Endothelial cell (in vitro differentiated cells): ENCODE measurements around the gene WDFY3. TPM values are rescaled to one million over a fixed set of nuclear protein-coding genes. Genes with fewer than 3 reads are reported as not detected.

Experiments used
- DNase-seq: peaks from one replicate; pipeline ENCODE4 v3.0.0; 2021; ENCODE audit warnings: low spot score
- H3K27ac Mint-ChIP-seq: one replicate; pipeline ENCODE4 v1.8.0; 2021; ENCODE audit warnings: mixed read lengths, inconsistent platforms; ENCODE audit not compliant: unreplicated experiment
- H3K27me3 Mint-ChIP-seq: one replicate; pipeline ENCODE4 v1.8.0; 2021; ENCODE audit warnings: mild to moderate bottlenecking, moderate library complexity, mixed read lengths, inconsistent platforms; ENCODE audit not compliant: unreplicated experiment
- H3K36me3 Mint-ChIP-seq: one replicate; pipeline ENCODE4 v1.8.0; 2021; ENCODE audit warnings: mild to moderate bottlenecking, low read depth, mixed read lengths, inconsistent platforms; ENCODE audit not compliant: unreplicated experiment
- H3K4me1 Mint-ChIP-seq: one replicate; pipeline ENCODE4 v1.8.0; 2021; ENCODE audit warnings: mild to moderate bottlenecking, mixed read lengths, inconsistent platforms; ENCODE audit not compliant: unreplicated experiment
- H3K4me3 Mint-ChIP-seq: one replicate; pipeline ENCODE4 v1.8.0; 2021; ENCODE audit warnings: mild to moderate bottlenecking, mixed read lengths, inconsistent platforms; ENCODE audit not compliant: unreplicated experiment
- H3K9me3 Mint-ChIP-seq: one replicate; pipeline ENCODE4 v1.8.0; 2021; ENCODE audit warnings: mixed read lengths, inconsistent platforms; ENCODE audit not compliant: unreplicated experiment
- total RNA-seq: library from RNA; stranded (reverse); fragmentation: NEBNext Ultra II Directional; extraction: Animal tissue kit (Norgen Biotek cat#: 25700); gene quantifications from one replicate; pipeline ENCODE4 v1.2.1, GENCODE V29; 2021; ENCODE audit not compliant: unreplicated experiment
- TF ChIP-seq, protein P1 (sequence below): fragments of 200-600 bp; sonication (generic); IDR thresholded peaks from one replicate; pipeline ENCODE4 v1.5.0; 2021; ENCODE audit warnings: antibody characterized with exemption; ENCODE audit not compliant: unreplicated experiment

WDFY3 gene
- total RNA-seq, 1 donor from 2014 or later, result 94.8 TPM

DNA sequence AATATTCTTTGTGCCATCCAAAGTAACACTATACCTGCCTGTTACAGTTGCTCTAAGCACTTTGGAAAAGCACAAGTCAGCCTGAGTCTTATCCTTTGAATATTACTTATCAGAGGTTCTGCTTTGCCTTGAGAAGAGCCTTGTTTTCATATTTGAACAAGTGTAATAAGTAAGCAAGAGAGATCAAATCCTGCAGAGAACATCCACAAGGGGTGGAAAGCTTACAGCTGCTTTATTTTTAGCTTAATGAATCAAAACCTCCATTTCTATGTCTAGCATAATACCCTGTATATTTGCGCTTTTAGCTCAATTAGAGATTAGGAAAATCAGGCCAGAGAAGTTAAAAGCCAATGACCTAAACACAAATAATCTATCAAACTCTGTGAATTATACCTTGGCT lies 243.8 kb downstream of the WDFY3 start:
- TF ChIP-seq, protein P1, sequence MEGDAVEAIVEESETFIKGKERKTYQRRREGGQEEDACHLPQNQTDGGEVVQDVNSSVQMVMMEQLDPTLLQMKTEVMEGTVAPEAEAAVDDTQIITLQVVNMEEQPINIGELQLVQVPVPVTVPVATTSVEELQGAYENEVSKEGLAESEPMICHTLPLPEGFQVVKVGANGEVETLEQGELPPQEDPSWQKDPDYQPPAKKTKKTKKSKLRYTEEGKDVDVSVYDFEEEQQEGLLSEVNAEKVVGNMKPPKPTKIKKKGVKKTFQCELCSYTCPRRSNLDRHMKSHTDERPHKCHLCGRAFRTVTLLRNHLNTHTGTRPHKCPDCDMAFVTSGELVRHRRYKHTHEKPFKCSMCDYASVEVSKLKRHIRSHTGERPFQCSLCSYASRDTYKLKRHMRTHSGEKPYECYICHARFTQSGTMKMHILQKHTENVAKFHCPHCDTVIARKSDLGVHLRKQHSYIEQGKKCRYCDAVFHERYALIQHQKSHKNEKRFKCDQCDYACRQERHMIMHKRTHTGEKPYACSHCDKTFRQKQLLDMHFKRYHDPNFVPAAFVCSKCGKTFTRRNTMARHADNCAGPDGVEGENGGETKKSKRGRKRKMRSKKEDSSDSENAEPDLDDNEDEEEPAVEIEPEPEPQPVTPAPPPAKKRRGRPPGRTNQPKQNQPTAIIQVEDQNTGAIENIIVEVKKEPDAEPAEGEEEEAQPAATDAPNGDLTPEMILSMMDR, result no peak
- H3K27ac Mint-ChIP-seq, result no peak overlapping the region
- no peak overlapping the region for H3K4me3 Mint-ChIP-seq
- peaks cover 21% of the 10 kb centered on the region for H3K36me3 Mint-ChIP-seq
- no peaks in the 10 kb centered on the region for H3K27me3 Mint-ChIP-seq
- no peaks in the 10 kb centered on the region for H3K9me3 Mint-ChIP-seq
- H3K4me1 Mint-ChIP-seq, result peaks cover 2% of the 10 kb centered on the region
- no peak for DNase-seq

DNA sequence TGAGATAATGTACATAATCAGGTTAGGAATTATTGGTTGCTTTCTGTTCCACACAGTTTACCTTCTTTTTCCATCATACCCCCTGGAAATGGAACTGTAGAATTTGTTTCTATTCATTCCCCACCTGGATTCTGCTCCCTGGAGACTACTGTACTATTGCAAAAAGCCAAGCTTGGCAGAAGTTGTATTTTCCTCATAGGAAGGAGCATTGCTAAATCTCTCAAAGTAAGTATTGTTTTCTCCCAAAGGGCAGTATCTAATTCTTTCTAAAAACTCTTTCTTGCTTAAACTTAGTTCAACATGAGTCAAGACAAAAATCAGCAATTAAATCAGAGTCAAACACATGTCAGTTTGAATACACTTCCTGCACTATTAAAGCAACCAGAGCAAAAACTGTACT lies 247.4 kb downstream of the WDFY3 start:
- no peaks in the 10 kb centered on the region for H3K9me3 Mint-ChIP-seq
- no peak overlapping the region for H3K4me3 Mint-ChIP-seq
- TF ChIP-seq, protein P1, result no peak
- H3K27me3 Mint-ChIP-seq, result no peaks in the 10 kb centered on the region
- DNase-seq, result no peak
- no peak overlapping the region for H3K27ac Mint-ChIP-seq
- H3K36me3 Mint-ChIP-seq, result peaks cover 30% of the 10 kb centered on the region
- no peaks in the 10 kb centered on the region for H3K4me1 Mint-ChIP-seq

DNA sequence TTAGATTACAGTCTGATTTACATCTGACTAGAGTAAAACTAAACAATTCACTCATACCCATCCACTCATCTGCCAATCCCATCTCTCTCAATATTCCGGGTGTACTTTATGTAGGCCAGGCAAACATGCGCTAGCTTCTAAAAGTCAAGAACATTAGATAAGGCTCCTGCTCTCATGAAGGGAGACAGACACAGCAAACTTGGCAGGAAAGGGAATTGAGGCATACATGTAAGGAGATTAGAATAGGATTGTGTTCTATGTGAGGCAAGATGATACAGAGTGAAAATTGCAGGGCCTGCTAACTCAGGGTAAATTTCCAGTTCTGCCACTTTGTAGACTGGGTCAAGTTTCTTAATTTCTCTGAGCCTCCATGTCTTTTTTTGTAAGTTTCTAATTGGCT lies 247.8 kb downstream of the WDFY3 start:
- TF ChIP-seq, protein P1, result no peak
- no peaks in the 10 kb centered on the region for H3K4me1 Mint-ChIP-seq
- H3K36me3 Mint-ChIP-seq, result peaks cover 30% of the 10 kb centered on the region
- DNase-seq, result no peak
- H3K4me3 Mint-ChIP-seq, result no peak overlapping the region
- no peaks in the 10 kb centered on the region for H3K27me3 Mint-ChIP-seq
- no peak overlapping the region for H3K27ac Mint-ChIP-seq
- H3K9me3 Mint-ChIP-seq, result no peaks in the 10 kb centered on the region

DNA sequence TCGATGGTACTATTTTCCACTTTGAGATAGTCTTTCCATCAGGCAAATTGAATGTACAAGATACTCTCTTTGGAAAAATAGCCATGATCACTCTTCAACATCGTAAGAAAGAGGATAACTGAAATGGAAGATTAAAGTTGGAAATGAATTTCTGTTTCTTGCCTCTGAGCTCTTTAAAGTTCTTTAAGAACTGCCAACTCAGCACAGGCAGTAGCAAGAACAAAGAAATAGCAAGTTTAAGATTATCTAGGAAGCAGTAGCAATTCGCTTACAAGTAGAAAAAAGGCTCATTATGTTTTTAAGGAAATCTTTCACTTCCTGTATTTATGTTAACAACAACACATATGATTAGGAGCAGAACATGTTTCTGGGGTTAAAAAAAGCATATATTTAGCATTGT lies 255.9 kb downstream of the WDFY3 start:
- Mint-ChIP-seq H3K27ac (no peak overlapping the region), H3K4me1 (peaks cover 8% of the 10 kb centered on the region), H3K9me3 (no peaks in the 10 kb centered on the region), H3K27me3 (no peaks in the 10 kb centered on the region), H3K4me3 (no peak overlapping the region), H3K36me3 (peaks cover 43% of the 10 kb centered on the region)
- DNase-seq, result no peak
- TF ChIP-seq, protein P1, result no peak

DNA sequence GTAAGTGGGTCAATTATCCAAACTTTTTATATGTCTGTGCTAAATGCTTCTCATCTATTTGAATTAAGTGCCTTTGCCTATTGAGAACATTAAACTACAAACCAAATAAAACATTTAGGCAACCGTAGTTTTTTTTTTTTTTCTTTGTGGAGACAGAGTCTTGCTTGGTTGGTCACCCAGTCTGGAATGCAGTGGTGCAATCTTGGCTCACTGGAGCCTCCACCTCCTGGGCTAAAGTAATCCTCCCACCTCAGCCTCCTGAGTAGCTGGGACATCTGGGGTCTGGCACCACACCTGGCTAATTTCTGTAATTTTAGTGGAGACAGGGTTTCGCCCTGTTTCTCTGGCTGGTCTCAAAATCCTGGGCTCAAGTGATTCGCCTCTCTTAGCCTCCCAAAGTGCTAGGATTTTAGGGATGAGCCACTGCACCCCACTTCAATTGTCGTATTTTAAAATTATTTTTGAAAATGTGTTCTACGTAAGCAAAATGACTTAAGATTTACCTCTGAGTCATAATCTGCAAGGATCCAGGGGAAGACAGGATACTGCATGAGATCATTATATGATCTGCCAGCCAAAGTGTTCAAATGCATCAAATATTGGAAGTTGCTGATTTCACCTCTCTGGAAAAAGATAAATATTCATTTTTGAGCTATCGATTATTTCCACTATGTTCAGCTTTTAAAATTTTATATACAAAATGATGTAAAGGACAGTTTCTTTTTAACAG lies 257.9 kb downstream of the WDFY3 start:
- H3K27me3 Mint-ChIP-seq, result no peaks in the 10 kb centered on the region
- no peaks in the 10 kb centered on the region for H3K9me3 Mint-ChIP-seq
- peaks cover 8% of the 10 kb centered on the region for H3K4me1 Mint-ChIP-seq
- H3K36me3 Mint-ChIP-seq, result peaks cover 41% of the 10 kb centered on the region
- no peak overlapping the region for H3K27ac Mint-ChIP-seq
- H3K4me3 Mint-ChIP-seq, result no peak overlapping the region
- TF ChIP-seq, protein P1, result no peak
- no peak for DNase-seq
